Gastrocnemius medialis (tissue), 4 donors: ENCODE measurements around the gene POLD1. TPM values are rescaled to one million over a fixed set of nuclear protein-coding genes. Genes with fewer than 3 reads are reported as not detected.

ENCODE experiments used
- ATAC-seq, 2 donors: fragments of 150-250 bp; one replicate each; pipeline ENCODE4 v1.9.1; 2016
- DNase-seq, 2 donors: peaks; one replicate each; pipeline ENCODE4 v3.0.0-alpha.2; 2019
- H3K27ac ChIP-seq, 4 donors: fragments of 200-600 bp; sonication (generic); 1 replicate in 1 of 4; 2 replicates in 3 of 4; pipeline ENCODE4 v1.5.1; 2016 to 2018; ENCODE audit warnings: mild to moderate bottlenecking in 2 of 4, moderate library complexity in 1 of 4
- H3K27me3 ChIP-seq, 3 donors: fragments of 200-600 bp; sonication (generic) in 2 of 3; 1 replicate in 1 of 3; 2 replicates in 2 of 3; pipeline versions ENCODE4 v1.5.1 to v1.6.0; 2016 to 2019; ENCODE audit warnings: mild to moderate bottlenecking in 1 of 3, moderate library complexity in 1 of 3
- H3K36me3 ChIP-seq, 2 donors: fragments of 200-600 bp; sonication (generic) in 1 of 2; one replicate each; pipeline ENCODE4 v1.5.1; 2017 to 2018
- H3K4me1 ChIP-seq, 2 donors: fragments of 200-600 bp; sonication (generic) in 1 of 2; one replicate each; pipeline ENCODE4 v1.5.1; 2016 to 2017; ENCODE audit warnings: mild to moderate bottlenecking in 2 of 2
- H3K4me3 ChIP-seq, 4 donors: fragments of 200-600 bp; sonication (generic) in 3 of 4; 1 replicate in 1 of 4; 2 replicates in 3 of 4; pipeline ENCODE4 v1.5.1; 2016 to 2019; ENCODE audit warnings: mild to moderate bottlenecking in 2 of 4
- H3K9me3 ChIP-seq, 3 donors: fragments of 200-600 bp; sonication (generic) in 2 of 3; 1 replicate in 1 of 3; 2 replicates in 2 of 3; pipeline ENCODE4 v1.5.1; 2016 to 2019
- POLR2A ChIP-seq, 2 donors: fragments of 450-650 bp; IDR thresholded peaks; one replicate each; pipeline ENCODE4 v1.6.1; 2017; ENCODE audit warnings: antibody characterized with exemption in 2 of 2, mild to moderate bottlenecking in 2 of 2, moderate library complexity in 2 of 2
- in situ Hi-C, 4 donors: fragments of 200-750 bp; cut with MboI; loops; one replicate each; pipeline versions ENCODE4 v1.15.0 to v1.8.0; 2017; ENCODE audit warnings: low sequenced_read_pairs in 4 of 4
- intact Hi-C: fragments of 100-400 bp; cut with DNase I; formaldehyde crosslinking; loops from one replicate; pipeline ENCODE4 v1.15.1; 2023; ENCODE audit warnings: low total_unique reads
- total RNA-seq, 4 donors: library from RNA; depleted of rRNA; stranded (reverse); fragments of >200 nt; gene quantifications; one replicate each; pipeline versions ENCODE4 v1.1.0 to v1.2.3, GENCODE V29; 2016
- TF ChIP-seq, protein P1 (sequence below), 5 experiments: fragments of 450-650 bp in 3 of 5; fragments of 200-600 bp in 2 of 5; sonication (generic) in 2 of 5; IDR thresholded peaks in 4 of 5; conservative IDR thresholded peaks in 1 of 5; 1 replicate in 4 of 5; 2 replicates in 1 of 5; pipeline ENCODE4 v1.5.1; 2016 to 2019; ENCODE audit warnings: antibody characterized with exemption in 5 of 5, mild to moderate bottlenecking in 3 of 5, moderate library complexity in 3 of 5

Gene POLD1
- total RNA-seq, 4 donors from 2014 or later, result 4.0 to 18.3 (median 6.0) TPM

DNA sequence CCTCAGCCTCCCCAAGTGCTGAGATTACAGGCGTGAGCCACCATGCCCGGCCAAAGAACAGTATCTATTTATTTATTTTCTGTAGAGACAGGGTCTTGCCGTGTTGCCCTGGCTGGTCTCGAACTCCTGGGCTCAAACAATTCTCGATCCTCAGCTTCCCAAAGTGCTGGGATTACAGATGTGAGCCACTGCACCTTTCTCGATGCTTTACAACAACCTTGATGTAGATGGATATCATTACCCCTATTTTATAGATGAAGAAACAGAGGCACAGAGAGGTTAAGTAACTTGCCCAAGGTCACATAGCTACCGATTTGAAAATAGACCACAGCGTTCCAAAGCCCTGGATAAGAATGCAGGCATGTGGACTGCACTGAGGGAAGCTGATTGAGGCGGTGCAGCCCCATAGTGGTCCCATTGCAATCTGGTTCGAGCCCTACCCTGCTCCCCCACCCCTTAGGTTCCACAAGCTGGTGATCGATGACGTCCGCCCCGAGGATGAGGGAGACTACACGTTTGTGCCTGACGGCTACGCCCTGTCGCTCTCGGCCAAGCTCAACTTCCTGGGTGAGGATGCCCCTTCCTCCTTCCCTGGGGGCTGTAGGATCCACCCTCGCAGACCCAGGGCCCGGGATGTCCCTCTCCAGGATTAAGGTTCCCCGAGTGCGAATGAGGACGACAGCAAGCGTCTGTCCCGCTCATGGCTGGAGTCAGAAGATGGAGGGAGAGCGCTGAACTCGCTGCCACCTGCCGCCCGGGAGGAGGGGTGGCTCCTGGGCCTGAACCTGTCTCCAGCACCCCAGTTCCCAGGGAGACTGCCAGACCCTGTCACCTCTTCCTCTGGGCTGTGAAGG lies 66.4 kb downstream of the POLD1 start:
- no peak for DNase-seq
- Histone ChIP-seq H3K9me3 (no peaks in the 10 kb centered on the region), H3K36me3 (no peaks in the 10 kb centered on the region), H3K4me1 (no peaks in the 10 kb centered on the region), H3K27ac (peak overlapping the region in 1 of 4 donors; percentile 34), H3K27me3 (no peaks in the 10 kb centered on the region), H3K4me3 (no peak overlapping the region)
- in situ Hi-C loops, result loop anchor here in 1 of 4 donors (25.0 kb wide), 1 partner anchor 88 kb away; the partner anchor contains the start of gene NAPSA
- intact Hi-C loops, result no loop called here
- ATAC-seq, result no peak
- no peak for TF ChIP-seq POLR2A (IDR thresholded peaks at IDR 0.05)
- TF ChIP-seq, protein P1, sequence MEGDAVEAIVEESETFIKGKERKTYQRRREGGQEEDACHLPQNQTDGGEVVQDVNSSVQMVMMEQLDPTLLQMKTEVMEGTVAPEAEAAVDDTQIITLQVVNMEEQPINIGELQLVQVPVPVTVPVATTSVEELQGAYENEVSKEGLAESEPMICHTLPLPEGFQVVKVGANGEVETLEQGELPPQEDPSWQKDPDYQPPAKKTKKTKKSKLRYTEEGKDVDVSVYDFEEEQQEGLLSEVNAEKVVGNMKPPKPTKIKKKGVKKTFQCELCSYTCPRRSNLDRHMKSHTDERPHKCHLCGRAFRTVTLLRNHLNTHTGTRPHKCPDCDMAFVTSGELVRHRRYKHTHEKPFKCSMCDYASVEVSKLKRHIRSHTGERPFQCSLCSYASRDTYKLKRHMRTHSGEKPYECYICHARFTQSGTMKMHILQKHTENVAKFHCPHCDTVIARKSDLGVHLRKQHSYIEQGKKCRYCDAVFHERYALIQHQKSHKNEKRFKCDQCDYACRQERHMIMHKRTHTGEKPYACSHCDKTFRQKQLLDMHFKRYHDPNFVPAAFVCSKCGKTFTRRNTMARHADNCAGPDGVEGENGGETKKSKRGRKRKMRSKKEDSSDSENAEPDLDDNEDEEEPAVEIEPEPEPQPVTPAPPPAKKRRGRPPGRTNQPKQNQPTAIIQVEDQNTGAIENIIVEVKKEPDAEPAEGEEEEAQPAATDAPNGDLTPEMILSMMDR (IDR thresholded peaks at IDR 0.05 in 4 of 5, conservative IDR thresholded peaks at IDR 0.05 in 1 of 5), result no peak

DNA sequence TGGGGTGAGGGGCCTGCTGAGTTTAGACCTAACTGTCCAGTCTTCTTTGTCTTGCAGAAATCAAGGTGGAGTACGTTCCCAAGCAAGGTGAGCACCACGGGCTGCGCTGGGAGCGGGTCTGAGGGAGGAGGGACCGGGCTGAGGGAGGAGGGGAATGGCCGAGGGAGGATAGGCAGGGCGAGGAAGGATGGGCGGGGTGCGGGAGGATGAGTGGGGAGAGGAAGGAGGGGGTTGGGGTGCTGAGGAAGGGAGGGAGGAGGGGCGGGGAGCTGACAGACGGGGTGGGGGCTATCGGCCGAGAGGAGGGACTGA lies 67.0 kb downstream of the POLD1 start:
- intact Hi-C loops (no loop called here), in situ Hi-C loops (loop anchor here in 1 of 4 donors (25.0 kb wide), 1 partner anchor 89 kb away; the partner anchor contains the start of gene NAPSA)
- no peak for DNase-seq
- no peaks in the 10 kb centered on the region for H3K27me3 ChIP-seq
- no peak for ATAC-seq
- H3K36me3 ChIP-seq, result no peaks in the 10 kb centered on the region
- peak overlapping the region in 1 of 4 donors; percentile 34 for H3K27ac ChIP-seq
- no peaks in the 10 kb centered on the region for H3K4me1 ChIP-seq
- H3K4me3 ChIP-seq, result no peak overlapping the region
- H3K9me3 ChIP-seq, result no peaks in the 10 kb centered on the region
- TF ChIP-seq, protein P1 (IDR thresholded peaks at IDR 0.05 in 4 of 5, conservative IDR thresholded peaks at IDR 0.05 in 1 of 5), result no peak
- TF ChIP-seq POLR2A (IDR thresholded peaks at IDR 0.05), result no peak

DNA sequence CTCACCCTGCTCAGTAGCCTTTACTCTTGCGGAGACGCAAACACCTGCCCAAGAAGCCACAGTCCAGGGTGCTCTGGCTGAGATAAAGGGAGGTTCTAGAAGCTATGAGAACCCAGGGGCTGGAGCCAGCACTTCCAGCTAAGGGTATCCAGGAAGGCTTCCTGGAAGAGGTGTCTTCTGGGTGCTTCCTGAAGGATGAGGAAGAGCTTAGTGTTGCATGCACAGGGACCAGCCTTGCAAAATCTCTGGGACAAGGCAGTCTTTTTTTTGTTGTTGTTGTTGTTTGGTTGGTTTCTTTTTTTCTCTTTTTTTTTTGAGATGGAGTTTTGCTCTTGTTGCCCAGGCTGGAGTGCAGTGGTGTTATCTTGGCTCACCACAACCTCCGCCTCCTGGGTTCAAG lies 69.1 kb downstream of the POLD1 start:
- no peaks in the 10 kb centered on the region for H3K36me3 ChIP-seq
- H3K9me3 ChIP-seq, result no peaks in the 10 kb centered on the region
- ATAC-seq (no peak), DNase-seq (no peak)
- H3K27me3 ChIP-seq, result peaks cover under 1 to 6% (median 1%) of the 10 kb centered on the region in 3 donors
- intact Hi-C loops, result no loop called here
- TF ChIP-seq, protein P1 (IDR thresholded peaks at IDR 0.05 in 4 of 5, conservative IDR thresholded peaks at IDR 0.05 in 1 of 5), result no peak
- TF ChIP-seq POLR2A (IDR thresholded peaks at IDR 0.05), result no peak
- H3K4me3 ChIP-seq, result no peak overlapping the region
- no peaks in the 10 kb centered on the region for H3K4me1 ChIP-seq
- in situ Hi-C loops, result loop anchor here in 1 of 4 donors (25.0 kb wide), 1 partner anchor 91 kb away; the partner anchor contains the start of gene NAPSA
- no peak overlapping the region for H3K27ac ChIP-seq

DNA sequence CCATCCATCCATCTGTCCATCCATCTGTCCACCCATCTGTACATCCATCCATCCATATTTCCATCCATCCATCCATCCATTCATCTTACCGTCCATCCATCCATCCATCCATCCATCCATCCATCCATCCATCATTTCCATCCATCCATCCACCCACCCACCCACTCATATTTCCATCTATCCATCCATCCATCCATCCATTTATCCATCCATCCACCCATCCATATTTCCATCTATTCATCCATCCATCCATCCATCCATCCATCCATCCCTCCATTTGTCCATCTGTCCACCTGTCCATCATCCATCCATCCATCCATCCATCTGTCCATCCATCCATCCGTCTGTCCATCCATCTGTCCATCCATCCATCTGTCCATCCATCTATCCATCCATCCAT lies 71.8 kb downstream of the POLD1 start:
- no peaks in the 10 kb centered on the region for H3K9me3 ChIP-seq
- no peak overlapping the region for H3K4me3 ChIP-seq
- in situ Hi-C loops (loop anchor here in 1 of 4 donors (25.0 kb wide), 1 partner anchor 94 kb away; the partner anchor contains the start of gene NAPSA), intact Hi-C loops (no loop called here)
- H3K27ac ChIP-seq, result no peak overlapping the region
- H3K36me3 ChIP-seq, result no peaks in the 10 kb centered on the region
- DNase-seq (no peak), ATAC-seq (no peak)
- H3K27me3 ChIP-seq, result peaks cover 7 to 9% (median 9%) of the 10 kb centered on the region in 3 donors
- H3K4me1 ChIP-seq, result no peaks in the 10 kb centered on the region
- TF ChIP-seq POLR2A (IDR thresholded peaks at IDR 0.05), result no peak

DNA sequence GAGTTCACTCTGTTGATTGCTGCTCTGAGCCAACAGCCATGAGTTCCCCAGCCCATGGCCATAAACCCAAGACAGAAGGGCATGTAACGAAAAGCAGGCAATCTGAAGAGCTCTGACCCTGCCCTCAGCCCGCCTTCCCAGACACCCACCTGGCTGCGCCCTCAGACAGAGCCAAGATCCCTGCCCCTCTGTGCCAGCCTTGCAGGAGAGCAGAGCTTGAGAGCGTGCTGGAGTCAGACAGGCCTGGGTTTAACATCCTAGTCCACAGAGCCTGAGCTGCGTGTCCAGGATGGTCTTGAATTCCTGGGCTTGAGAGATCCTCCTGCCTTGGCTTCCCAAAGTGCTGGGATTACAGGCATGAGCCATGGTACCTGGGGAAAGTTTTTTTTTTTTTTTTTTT lies 73.2 kb downstream of the POLD1 start:
- DNase-seq, result no peak
- Histone ChIP-seq H3K36me3 (no peaks in the 10 kb centered on the region), H3K27ac (peak overlapping the region in 1 of 4 donors; percentile 18), H3K9me3 (no peaks in the 10 kb centered on the region), H3K4me3 (no peak overlapping the region), H3K4me1 (no peaks in the 10 kb centered on the region), H3K27me3 (peaks cover 7 to 9% (median 9%) of the 10 kb centered on the region in 3 donors)
- no peak for ATAC-seq
- intact Hi-C loops (no loop called here), in situ Hi-C loops (loop anchor here in 1 of 4 donors (25.0 kb wide), 1 partner anchor 95 kb away; the partner anchor contains the start of gene NAPSA)
- TF ChIP-seq POLR2A (IDR thresholded peaks at IDR 0.05), result no peak
- TF ChIP-seq, protein P1 (IDR thresholded peaks at IDR 0.05 in 4 of 5, conservative IDR thresholded peaks at IDR 0.05 in 1 of 5), result no peak
